Activated B cell treated with CpG ODN at 0.5 μM for 24 hours (primary cell): Measurements from ENCODE around the gene KCTD16. TPM values are rescaled to one million over a fixed set of nuclear protein-coding genes. Genes with fewer than 3 reads are reported as not detected.

Source experiments
- ATAC-seq: fragments of 200-7000 bp; cut with Tn5 transposase; one replicate; pipeline ENCODE4 v1.10.0; 2021; ENCODE audit warnings: low read depth, mild to moderate bottlenecking, moderate library complexity
- CTCF ChIA-PET: fragments of 350-600 bp; sonication (Branson Sonifier 250); formaldehyde crosslinking; loops from one replicate; lab custom pipeline; 2021; ENCODE audit warnings: antibody characterized with exemption; lab: Charles Lee
- POLR2A ChIA-PET: fragments of 350-600 bp; sonication (Branson Sonifier 250); formaldehyde crosslinking; loops from one replicate; lab custom pipeline; 2021; ENCODE audit warnings: antibody characterized with exemption; lab: Charles Lee
- DNase-seq: peaks from one replicate; pipeline ENCODE4 v3.0.0; 2022
- H3K27ac Mint-ChIP-seq: one replicate; pipeline ENCODE4 v1.8.0; 2020; ENCODE audit warnings: mixed read lengths
- H3K27me3 Mint-ChIP-seq: one replicate; pipeline ENCODE4 v1.8.0; 2021; ENCODE audit warnings: mixed read lengths
- H3K36me3 Mint-ChIP-seq: one replicate; pipeline ENCODE4 v1.8.0; 2021; ENCODE audit warnings: low read depth, mixed read lengths
- H3K4me1 Mint-ChIP-seq: one replicate; pipeline ENCODE4 v1.8.0; 2021; ENCODE audit warnings: mixed read lengths
- H3K4me3 Mint-ChIP-seq: one replicate; pipeline ENCODE4 v1.8.0; 2020; ENCODE audit warnings: mild to moderate bottlenecking, mixed read lengths
- H3K9me3 Mint-ChIP-seq: one replicate; pipeline ENCODE4 v1.8.0; 2020; ENCODE audit warnings: mixed read lengths
- intact Hi-C: fragments of 100-400 bp; cut with micrococcal nuclease; formaldehyde crosslinking; loops from one replicate; pipeline ENCODE4 v1.15.1; 2024
- total RNA-seq: library from RNA; stranded (reverse); gene quantifications from 2 replicates; pipeline ENCODE4 v1.2.3, GENCODE V29; 2022
- TF ChIP-seq, protein P1 (sequence below): fragments of 200-600 bp; IDR thresholded peaks from one replicate; pipeline ENCODE4 v1.8.0; 2022; ENCODE audit warnings: antibody characterized with exemption, mild to moderate bottlenecking

KCTD16 gene
- total RNA-seq, 1 donor from 2014 or later, result not detected

- TF ChIP-seq, protein P1, sequence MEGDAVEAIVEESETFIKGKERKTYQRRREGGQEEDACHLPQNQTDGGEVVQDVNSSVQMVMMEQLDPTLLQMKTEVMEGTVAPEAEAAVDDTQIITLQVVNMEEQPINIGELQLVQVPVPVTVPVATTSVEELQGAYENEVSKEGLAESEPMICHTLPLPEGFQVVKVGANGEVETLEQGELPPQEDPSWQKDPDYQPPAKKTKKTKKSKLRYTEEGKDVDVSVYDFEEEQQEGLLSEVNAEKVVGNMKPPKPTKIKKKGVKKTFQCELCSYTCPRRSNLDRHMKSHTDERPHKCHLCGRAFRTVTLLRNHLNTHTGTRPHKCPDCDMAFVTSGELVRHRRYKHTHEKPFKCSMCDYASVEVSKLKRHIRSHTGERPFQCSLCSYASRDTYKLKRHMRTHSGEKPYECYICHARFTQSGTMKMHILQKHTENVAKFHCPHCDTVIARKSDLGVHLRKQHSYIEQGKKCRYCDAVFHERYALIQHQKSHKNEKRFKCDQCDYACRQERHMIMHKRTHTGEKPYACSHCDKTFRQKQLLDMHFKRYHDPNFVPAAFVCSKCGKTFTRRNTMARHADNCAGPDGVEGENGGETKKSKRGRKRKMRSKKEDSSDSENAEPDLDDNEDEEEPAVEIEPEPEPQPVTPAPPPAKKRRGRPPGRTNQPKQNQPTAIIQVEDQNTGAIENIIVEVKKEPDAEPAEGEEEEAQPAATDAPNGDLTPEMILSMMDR, result no peak
- ChIA-PET POLR2A (no interaction called here), CTCF (no interaction called here)
- H3K4me3 Mint-ChIP-seq, result no peak overlapping the region
- no peaks in the 10 kb centered on the region for H3K4me1 Mint-ChIP-seq
- H3K27me3 Mint-ChIP-seq, result no peaks in the 10 kb centered on the region
- ATAC-seq, result no peak
- H3K27ac Mint-ChIP-seq, result no peak overlapping the region
- intact Hi-C loops, result no loop called here
- H3K36me3 Mint-ChIP-seq, result no peaks in the 10 kb centered on the region
- DNase-seq, result no peak
- peaks cover 3% of the 10 kb centered on the region for H3K9me3 Mint-ChIP-seq
These were observed 293.6 kb downstream of the KCTD16 start for GRCh38 chr5:144464306-144464705.

GRCh38 chr5:144465441-144465840 lies 294.8 kb downstream of the KCTD16 start:
- Mint-ChIP-seq H3K36me3 (no peaks in the 10 kb centered on the region), H3K27me3 (no peaks in the 10 kb centered on the region), H3K27ac (no peak overlapping the region), H3K4me1 (no peaks in the 10 kb centered on the region), H3K4me3 (no peak overlapping the region), H3K9me3 (peaks cover 3% of the 10 kb centered on the region)
- ChIA-PET CTCF (no interaction called here), POLR2A (no interaction called here)
- intact Hi-C loops, result no loop called here
- TF ChIP-seq, protein P1, result no peak
- ATAC-seq, result no peak
- DNase-seq, result no peak

GRCh38 chr5:144467792-144468191 lies 297.1 kb downstream of the KCTD16 start:
- Mint-ChIP-seq H3K27ac (no peak overlapping the region), H3K36me3 (no peaks in the 10 kb centered on the region), H3K4me3 (no peak overlapping the region), H3K27me3 (no peaks in the 10 kb centered on the region), H3K4me1 (no peaks in the 10 kb centered on the region), H3K9me3 (peaks cover 3% of the 10 kb centered on the region)
- DNase-seq (no peak), ATAC-seq (no peak)
- intact Hi-C loops, result no loop called here
- TF ChIP-seq, protein P1, result no peak
- POLR2A ChIA-PET, result no interaction called here
- CTCF ChIA-PET, result interaction anchor here (0.6 kb wide), 1 partner anchor 1359 kb away, joined by 3 read pairs; no protein-coding TSS in a partner anchor

DNA sequence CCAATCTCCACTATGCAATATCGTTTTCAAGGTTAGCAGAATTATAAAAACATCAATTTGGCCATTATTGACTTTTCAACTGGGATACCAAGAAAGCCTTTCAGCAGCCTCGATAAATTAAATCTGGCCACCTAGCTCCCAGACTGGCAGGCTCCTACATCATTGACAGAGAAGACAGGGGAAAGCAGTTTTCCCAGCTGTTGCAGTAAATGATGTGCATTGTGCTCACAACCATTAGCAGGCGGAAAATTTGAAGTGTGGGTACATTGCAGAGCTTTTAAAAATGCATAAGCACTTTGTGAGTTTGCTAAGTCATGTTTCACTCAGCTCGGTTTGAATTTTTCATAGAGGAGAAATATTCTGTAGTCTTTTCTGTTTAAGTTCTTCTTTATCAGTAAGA lies 297.9 kb downstream of the KCTD16 start:
- POLR2A ChIA-PET, result no interaction called here
- ATAC-seq (no peak), DNase-seq (no peak)
- Mint-ChIP-seq H3K9me3 (peaks cover 3% of the 10 kb centered on the region), H3K36me3 (no peaks in the 10 kb centered on the region), H3K4me1 (no peaks in the 10 kb centered on the region), H3K27me3 (no peaks in the 10 kb centered on the region), H3K27ac (no peak overlapping the region), H3K4me3 (no peak overlapping the region)
- intact Hi-C loops, result no loop called here
- TF ChIP-seq, protein P1, result no peak
- CTCF ChIA-PET, result no interaction called here

DNA sequence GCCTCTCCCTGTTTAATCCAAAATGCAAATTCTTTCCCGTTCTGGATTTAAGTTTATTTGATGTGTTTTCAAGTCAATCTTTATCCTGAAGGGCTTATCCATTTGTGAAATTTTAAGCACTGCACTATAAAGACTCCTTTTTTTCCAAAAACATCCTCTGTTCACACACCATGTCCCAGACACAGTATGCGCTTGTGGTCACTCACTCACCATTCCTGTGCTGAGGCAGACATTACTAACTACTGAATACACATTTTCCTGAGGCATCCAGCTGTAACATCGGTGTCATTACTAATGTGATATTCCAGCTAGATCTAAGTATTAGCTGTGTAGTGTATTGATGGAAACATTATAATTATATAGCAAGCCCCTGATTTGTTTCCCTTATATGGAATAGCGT lies 298.4 kb downstream of the KCTD16 start:
- Mint-ChIP-seq H3K4me1 (no peaks in the 10 kb centered on the region), H3K36me3 (no peaks in the 10 kb centered on the region), H3K9me3 (peaks cover 3% of the 10 kb centered on the region), H3K27ac (no peak overlapping the region), H3K4me3 (no peak overlapping the region), H3K27me3 (no peaks in the 10 kb centered on the region)
- ATAC-seq (no peak), DNase-seq (no peak)
- intact Hi-C loops, result no loop called here
- ChIA-PET CTCF (no interaction called here), POLR2A (no interaction called here)
- TF ChIP-seq, protein P1, result no peak
